Articular chondrocyte of knee joint (primary cell): ENCODE data around the gene FAAH. TPM values are rescaled to one million over a fixed set of nuclear protein-coding genes. Genes with fewer than 3 reads are reported as not detected.

Experiments
- total RNA-seq: library from RNA; depleted of rRNA; stranded (reverse); fragments of >200 nt; gene quantifications from 2 replicates; pipeline ENCODE4 v1.2.3, GENCODE V29; 2012

FAAH gene
- total RNA-seq: 3.1 and 3.7 TPM in 2 replicates

GRCh38 chr1:46394108-46394871 lies at the start of gene FAAH:
Gene FAAH (plus strand): TSS chr1:46394317. CDS start chr1:46394349, 32 bp downstream.

Other genes starting within 250 kb of the FAAH start
- gene TSPAN1, start 219.2 kb upstream of the FAAH start, total RNA-seq: 0.91 and 2.2 TPM in 2 replicates
- not detected in 2 replicates for gene P3R3URF, start 217.8 kb upstream of the FAAH start, total RNA-seq
- 41.6 and 49.8 TPM in 2 replicates for gene POMGNT1, start 195.9 kb upstream of the FAAH start, total RNA-seq
- 6.1 and 7.9 TPM in 2 replicates for gene LURAP1, start 191.0 kb upstream of the FAAH start, total RNA-seq
- gene RAD54L, start 146.6 kb upstream of the FAAH start, total RNA-seq: 1.4 and 2.6 TPM in 2 replicates
- 92.9 and 98.0 TPM in 2 replicates for gene LRRC41, start 90.7 kb upstream of the FAAH start, total RNA-seq
- 324 and 472 TPM in 2 replicates for gene UQCRH, start 90.6 kb upstream of the FAAH start, total RNA-seq
- gene NSUN4, start 53.5 kb upstream of the FAAH start, total RNA-seq: 17.2 and 20.9 TPM in 2 replicates
- not detected in 2 replicates for gene DMBX1, start 95.5 kb downstream of the FAAH start, total RNA-seq
- gene KNCN, start 157.3 kb downstream of the FAAH start, total RNA-seq: not detected in 2 replicates
- 18.6 and 28.5 TPM in 2 replicates for gene MKNK1, start 210.0 kb downstream of the FAAH start, total RNA-seq
- 5.6 and 8.6 TPM in 2 replicates for gene MOB3C, start 222.5 kb downstream of the FAAH start, total RNA-seq